GM19025 (cell line): ENCODE measurements around the gene STEEP1.

Source experiments
- ATAC-seq: cut with Tn5 transposase; IDR thresholded peaks from one replicate; pipeline ENCODE4 v1.9.1; 2021; ENCODE audit warnings: mild to moderate bottlenecking, low read depth, moderate library complexity; ENCODE audit not compliant: unreplicated experiment

The STEEP1 gene

DNA sequence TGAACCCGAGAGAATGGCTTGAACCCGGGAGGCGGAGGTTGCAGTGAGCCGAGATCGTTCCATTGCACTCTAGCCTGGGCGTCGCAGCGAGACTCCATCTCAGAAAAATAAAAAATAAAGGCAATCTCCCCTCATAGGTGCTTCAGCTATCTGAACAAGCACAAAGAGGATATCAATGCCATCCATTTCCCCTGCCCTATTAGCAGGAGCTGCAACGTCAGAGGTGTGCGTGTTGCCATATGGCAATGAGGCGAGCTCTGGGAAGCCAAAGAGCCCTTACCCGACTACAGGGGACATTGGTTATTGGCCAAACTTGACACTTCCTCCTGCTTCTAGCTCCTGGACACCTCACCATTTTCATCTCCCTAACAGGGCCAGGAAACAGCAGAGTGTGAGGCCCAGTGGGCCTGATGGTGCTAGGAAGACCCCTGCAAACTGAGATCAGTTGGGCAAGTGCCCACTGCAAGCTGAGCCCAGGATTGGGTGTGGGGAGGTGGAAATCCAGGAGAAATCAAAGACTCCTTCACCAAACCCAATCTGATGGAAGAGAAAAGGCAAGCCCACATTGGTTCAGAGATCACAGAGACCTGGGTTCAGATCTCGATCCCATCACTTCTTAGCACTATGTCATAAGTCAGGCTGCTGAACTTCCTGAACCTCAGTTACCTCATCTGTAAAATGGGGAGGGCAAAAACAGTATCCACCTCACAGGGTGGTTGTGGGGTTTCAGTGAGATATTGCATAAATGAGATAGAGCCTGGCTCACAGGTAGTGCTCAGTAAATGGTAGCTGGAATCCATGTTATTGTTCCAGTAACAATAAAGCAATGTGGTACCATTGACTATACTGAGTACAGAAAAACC lies 75.8 kb downstream of the STEEP1 start:
- no peak for ATAC-seq

DNA sequence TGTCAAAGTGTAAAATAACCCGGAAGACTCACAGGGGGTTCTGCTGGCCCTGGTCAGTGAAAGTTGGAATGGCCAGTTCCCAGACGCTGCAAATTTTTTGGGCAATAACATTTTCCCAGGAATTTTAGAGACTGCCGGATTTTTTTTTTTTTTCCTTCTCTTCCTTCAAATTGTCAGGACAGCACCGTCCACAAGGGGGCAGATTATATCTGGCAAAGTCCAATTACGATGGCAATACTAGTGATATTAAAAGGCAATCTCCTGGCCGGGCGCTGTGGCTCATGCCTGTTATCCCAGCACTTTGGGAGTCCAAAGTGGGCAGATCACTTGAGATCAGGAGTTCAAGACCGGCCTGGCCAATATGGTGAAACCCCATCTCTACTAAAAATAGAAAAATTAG lies 76.5 kb downstream of the STEEP1 start:
- ATAC-seq: no peak
